Measurements from ENCODE around the gene TTC9B.

Gene TTC9B

DNA sequence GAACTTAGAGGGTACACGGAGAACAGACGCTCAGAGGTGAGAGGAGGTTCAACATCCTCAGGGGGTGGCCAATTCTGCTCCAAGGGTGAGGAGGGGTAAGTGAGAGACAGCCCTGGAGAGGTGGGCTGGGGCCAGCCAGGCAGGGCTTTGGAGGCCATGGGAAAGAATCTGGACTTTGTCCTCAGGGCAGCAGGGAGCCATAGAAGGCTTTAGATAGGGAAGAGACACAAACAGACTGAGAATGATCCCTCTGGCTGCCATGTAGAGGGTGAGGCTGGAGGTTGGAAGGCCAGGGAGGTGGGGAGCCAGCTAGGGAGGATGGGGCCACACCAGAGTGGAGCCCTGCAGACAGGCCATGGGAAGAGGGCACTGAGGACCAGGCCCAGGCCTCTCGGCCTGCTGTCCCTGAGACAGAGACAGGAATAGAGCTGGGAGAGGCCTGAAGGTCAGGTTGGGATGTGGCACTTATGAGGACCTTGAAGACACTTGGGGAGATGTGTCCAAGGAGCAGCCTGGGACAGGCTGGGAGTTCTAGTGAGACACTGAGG is 37.5 kb upstream of the TTC9B start:
- Mint-ChIP-seq H3K27me3 (no peaks in the 10 kb centered on the region), H3K9me3 (no peaks in the 10 kb centered on the region), H3K36me3 (peaks cover 28% of the 10 kb centered on the region), H3K4me1 (peaks cover 19% of the 10 kb centered on the region), H3K27ac (peak overlapping the region; percentile 66), H3K4me3 (no peak overlapping the region)
- DNase-seq (ENCODE audit: low spot score in 2 of 2) (no peak), ATAC-seq (ENCODE audit: low read depth) (no peak)

DNA sequence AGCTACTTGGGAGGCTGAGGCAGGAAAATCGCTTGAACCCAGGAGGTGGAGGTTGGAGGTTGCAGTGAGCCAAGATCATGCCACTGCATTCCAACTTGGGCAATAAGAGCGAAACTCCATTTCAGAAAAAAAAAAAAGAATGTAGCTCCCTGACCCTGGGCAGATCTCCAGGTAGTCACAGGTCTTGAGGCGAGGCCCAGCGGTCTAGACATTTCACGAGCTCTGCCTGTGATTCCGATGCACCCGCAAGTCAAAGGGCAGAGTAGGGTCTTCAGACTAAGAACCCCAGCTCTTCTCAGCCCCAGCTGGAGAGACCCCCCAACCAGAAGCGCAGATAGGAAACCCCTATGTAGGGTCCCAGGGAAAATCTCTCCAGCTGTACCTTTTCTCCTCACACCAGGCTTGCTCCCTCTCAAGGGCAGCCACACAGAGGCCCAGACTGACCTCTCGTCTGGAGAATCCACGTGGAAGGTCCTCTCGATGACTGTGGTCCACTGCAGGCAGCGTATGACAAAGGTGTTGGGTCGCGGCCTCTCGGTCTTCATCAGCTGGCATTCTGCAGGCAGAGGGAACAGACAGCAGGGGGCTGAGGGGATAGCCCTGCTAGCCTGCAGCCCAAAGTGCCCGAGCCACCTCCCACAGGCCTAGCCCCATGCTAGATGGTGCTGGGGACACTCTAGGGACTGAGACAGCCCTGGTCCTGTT is 36.7 kb upstream of the TTC9B start:
- H3K4me3 Mint-ChIP-seq = no peak overlapping the region
- no peak for DNase-seq (ENCODE audit: low spot score in 2 of 2)
- H3K9me3 Mint-ChIP-seq = no peaks in the 10 kb centered on the region
- H3K4me1 Mint-ChIP-seq = peaks cover 20% of the 10 kb centered on the region
- H3K27me3 Mint-ChIP-seq = no peaks in the 10 kb centered on the region
- H3K36me3 Mint-ChIP-seq = peaks cover 31% of the 10 kb centered on the region
- H3K27ac Mint-ChIP-seq = no peak overlapping the region
- no peak for ATAC-seq (ENCODE audit: low read depth)

DNA sequence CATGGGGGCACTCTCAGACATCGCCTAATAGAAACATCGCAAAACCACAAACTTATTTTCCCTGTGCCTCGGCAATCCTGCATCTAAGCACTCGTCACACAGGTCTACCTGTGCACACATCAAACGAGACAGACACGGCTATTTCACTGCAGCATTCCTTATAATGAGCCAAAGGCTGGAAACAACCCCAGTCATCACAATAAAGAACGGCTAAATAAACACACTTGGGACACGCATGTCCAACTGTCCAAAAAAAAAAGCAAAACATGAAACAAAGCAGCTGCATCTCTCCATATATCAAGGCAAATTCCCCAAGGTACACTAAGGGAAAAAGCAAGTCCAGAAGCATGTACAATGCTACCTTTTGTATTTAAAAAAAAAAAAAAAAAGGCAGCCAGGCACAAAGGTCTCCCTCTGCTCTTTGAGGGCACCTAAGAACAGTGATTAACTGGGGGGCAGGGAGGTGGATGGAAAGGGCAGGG is 35.5 kb upstream of the TTC9B start:
- DNase-seq (ENCODE audit: low spot score in 2 of 2) = no peak
- peaks cover 32% of the 10 kb centered on the region for H3K36me3 Mint-ChIP-seq
- no peak overlapping the region for H3K4me3 Mint-ChIP-seq
- no peaks in the 10 kb centered on the region for H3K27me3 Mint-ChIP-seq
- ATAC-seq (ENCODE audit: low read depth) = no peak
- H3K9me3 Mint-ChIP-seq = no peaks in the 10 kb centered on the region
- H3K4me1 Mint-ChIP-seq = peaks cover 17% of the 10 kb centered on the region
- H3K27ac Mint-ChIP-seq = no peak overlapping the region

DNA sequence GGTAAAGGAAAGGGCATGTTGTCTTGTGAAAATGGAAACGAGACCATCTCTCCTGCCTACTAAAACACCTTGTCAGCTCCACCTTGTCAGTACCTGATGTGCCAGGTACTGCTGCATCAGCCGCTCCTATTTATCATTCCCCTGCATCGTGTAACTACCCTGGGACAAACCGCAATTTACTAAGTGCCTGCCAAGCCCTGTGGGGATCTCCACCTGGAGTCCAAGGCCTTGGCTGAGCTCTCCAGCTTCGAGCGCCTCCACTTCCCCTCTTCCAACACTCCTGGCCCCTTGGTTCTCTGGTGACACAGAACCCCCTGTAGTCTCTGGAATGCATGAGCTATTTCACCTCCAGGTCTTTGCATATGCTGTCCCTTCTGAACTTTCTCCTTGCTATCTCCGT is 34.2 kb upstream of the TTC9B start:
- peaks cover 19% of the 10 kb centered on the region for H3K4me1 Mint-ChIP-seq
- H3K27me3 Mint-ChIP-seq = no peaks in the 10 kb centered on the region
- DNase-seq (ENCODE audit: low spot score in 2 of 2) = no peak
- peaks cover 35% of the 10 kb centered on the region for H3K36me3 Mint-ChIP-seq
- ATAC-seq (ENCODE audit: low read depth) = no peak
- H3K27ac Mint-ChIP-seq = no peak overlapping the region
- H3K4me3 Mint-ChIP-seq = no peak overlapping the region
- H3K9me3 Mint-ChIP-seq = no peaks in the 10 kb centered on the region

DNA sequence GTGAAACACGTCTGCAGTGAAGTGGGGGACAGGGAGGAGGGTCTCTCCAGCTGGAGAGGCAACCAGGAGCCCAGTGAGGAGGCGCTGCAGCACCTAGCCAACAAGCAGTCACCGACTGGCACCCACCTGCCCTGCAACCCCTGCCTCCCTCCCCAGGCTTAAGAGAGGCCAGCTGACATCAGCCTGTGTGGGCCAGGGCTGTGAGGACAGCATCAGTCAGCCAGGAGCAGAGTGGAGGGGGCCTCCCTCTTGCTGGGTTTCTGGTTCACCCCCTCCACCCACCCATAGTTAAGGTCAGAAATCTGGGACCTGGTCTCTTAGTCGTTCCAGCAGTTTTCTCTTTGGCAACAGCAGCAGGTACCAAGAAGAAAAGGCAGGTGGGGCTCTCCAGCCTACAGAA is 33.8 kb upstream of the TTC9B start:
- peaks cover 19% of the 10 kb centered on the region for H3K4me1 Mint-ChIP-seq
- no peaks in the 10 kb centered on the region for H3K27me3 Mint-ChIP-seq
- no peaks in the 10 kb centered on the region for H3K9me3 Mint-ChIP-seq
- ATAC-seq (ENCODE audit: low read depth) (no peak), DNase-seq (ENCODE audit: low spot score in 2 of 2) (no peak)
- no peak overlapping the region for H3K27ac Mint-ChIP-seq
- H3K4me3 Mint-ChIP-seq = no peak overlapping the region
- peaks cover 34% of the 10 kb centered on the region for H3K36me3 Mint-ChIP-seq

DNA sequence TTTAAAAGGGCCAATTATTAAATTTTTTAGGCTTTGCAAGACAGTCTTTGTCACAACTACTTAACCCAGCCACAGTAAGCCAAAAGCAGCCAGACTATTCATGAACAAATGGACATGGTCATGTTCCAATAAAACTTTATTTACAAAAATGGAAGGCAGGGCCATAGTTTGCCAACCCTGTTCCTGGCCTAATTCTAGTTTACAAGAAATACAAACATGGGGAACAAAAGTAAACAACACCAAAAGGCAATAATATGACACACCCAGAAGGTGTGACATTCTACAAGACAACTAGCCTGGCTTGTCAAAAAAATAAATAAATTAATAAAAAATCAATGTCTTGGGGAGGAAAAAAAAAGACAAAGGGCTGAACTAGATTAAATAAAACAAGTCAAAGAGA is 33.1 kb upstream of the TTC9B start:
- peaks cover 37% of the 10 kb centered on the region for H3K36me3 Mint-ChIP-seq
- no peaks in the 10 kb centered on the region for H3K9me3 Mint-ChIP-seq
- no peak overlapping the region for H3K27ac Mint-ChIP-seq
- H3K4me1 Mint-ChIP-seq = peaks cover 19% of the 10 kb centered on the region
- H3K4me3 Mint-ChIP-seq = no peak overlapping the region
- ATAC-seq (ENCODE audit: low read depth) (no peak), DNase-seq (ENCODE audit: low spot score in 2 of 2) (no peak)
- no peaks in the 10 kb centered on the region for H3K27me3 Mint-ChIP-seq

DNA sequence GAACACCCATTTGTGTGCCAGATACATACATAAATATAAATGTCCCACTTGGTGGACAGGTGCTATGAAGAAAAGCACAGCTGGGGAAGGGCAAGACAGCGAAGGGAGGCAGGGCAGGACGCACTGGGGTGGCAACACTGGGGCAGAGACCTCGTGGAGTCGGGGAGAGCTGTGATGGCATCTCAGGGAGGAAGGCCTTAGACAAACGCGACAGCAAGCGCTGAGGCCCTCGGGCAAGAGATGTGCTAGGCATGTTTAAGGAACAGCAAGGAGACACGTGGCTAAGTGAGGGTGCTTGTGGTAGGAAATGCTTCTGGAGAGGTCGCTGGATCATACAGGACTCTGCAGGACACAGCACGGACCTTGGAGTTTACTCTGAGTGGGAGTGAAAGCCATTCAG is 31.6 kb upstream of the TTC9B start:
- H3K27ac Mint-ChIP-seq = no peak overlapping the region
- H3K4me3 Mint-ChIP-seq = no peak overlapping the region
- H3K4me1 Mint-ChIP-seq = peaks cover 17% of the 10 kb centered on the region
- ATAC-seq (ENCODE audit: low read depth) = no peak
- no peaks in the 10 kb centered on the region for H3K27me3 Mint-ChIP-seq
- peaks cover 23% of the 10 kb centered on the region for H3K36me3 Mint-ChIP-seq
- no peak for DNase-seq (ENCODE audit: low spot score in 2 of 2)
- no peaks in the 10 kb centered on the region for H3K9me3 Mint-ChIP-seq

DNA sequence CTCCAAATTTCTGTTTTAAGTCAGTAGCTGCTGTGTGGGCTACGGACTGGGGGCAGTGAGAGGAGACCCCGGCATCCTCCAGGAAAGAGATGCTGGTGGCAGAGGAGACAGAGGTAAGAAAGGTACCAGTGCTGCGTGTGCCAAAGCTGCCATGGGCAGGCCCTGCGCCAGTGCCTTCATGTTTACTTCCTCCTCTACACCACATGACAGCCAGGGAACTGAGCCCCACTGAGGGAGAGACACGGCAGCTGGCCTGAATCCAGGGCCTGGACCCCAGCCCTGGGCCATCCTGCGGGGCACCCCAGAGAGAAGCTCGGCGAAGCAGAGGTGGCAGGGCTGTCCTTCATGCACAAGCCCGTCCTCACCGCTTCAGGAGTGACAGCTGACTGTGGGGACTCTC is 31.0 kb upstream of the TTC9B start:
- peaks cover 22% of the 10 kb centered on the region for H3K36me3 Mint-ChIP-seq
- H3K4me1 Mint-ChIP-seq = peaks cover 17% of the 10 kb centered on the region
- H3K27ac Mint-ChIP-seq = no peak overlapping the region
- DNase-seq (ENCODE audit: low spot score in 2 of 2) (no peak), ATAC-seq (ENCODE audit: low read depth) (no peak)
- H3K4me3 Mint-ChIP-seq = no peak overlapping the region
- no peaks in the 10 kb centered on the region for H3K9me3 Mint-ChIP-seq
- H3K27me3 Mint-ChIP-seq = no peaks in the 10 kb centered on the region

DNA sequence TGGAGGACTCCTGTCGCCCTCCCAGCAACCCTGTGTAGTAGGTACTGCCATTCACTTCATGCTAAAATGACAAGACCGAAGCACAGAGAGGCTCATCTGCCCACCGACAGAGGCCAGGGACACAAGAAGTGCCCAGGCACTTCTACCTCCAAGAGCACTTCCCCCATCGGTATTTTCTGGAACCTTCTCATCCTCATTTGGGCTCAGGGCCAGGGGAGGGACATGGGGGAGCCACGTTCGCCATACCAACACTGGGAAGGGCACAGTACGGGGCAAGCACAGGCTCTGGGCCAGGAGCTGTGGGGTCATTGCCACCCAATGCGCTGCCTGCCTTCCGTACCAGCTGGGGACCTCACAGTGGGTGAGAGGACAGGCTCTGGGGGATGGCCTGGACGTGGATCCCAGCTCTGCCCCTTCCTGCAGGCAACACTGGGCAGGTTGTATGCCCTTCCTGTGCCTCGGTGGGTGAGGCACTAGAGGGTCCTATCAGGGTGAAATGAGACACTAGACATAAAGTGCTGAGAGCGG is 29.6 kb upstream of the TTC9B start:
- no peaks in the 10 kb centered on the region for H3K27me3 Mint-ChIP-seq
- ATAC-seq (ENCODE audit: low read depth) (no peak), DNase-seq (ENCODE audit: low spot score in 2 of 2) (no peak)
- H3K4me3 Mint-ChIP-seq = no peak overlapping the region
- peaks cover 17% of the 10 kb centered on the region for H3K4me1 Mint-ChIP-seq
- peak overlapping the region; percentile 72 for H3K27ac Mint-ChIP-seq
- peaks cover 22% of the 10 kb centered on the region for H3K36me3 Mint-ChIP-seq
- no peaks in the 10 kb centered on the region for H3K9me3 Mint-ChIP-seq

DNA sequence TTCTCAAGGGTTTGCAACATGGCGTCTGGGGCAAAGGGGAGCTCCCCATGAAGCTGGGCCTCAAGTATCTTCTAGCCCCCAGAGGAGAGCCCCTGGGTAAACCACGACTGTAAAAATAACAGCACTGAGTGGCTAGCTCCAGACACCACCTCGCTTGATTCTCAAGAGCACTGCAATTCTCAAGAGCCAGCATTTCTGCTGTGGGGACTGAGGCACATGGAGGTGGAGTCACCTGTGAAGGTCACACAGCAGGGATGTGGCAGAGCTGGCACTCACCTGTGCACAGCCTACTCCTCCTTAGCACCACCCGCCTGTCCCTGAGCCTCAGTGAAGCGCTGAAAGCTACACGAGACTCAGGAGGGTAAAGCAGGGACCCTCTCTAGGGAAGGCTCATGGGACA is 29.0 kb upstream of the TTC9B start:
- Mint-ChIP-seq H3K9me3 (no peaks in the 10 kb centered on the region), H3K4me1 (peaks cover 13% of the 10 kb centered on the region), H3K4me3 (no peak overlapping the region), H3K36me3 (peaks cover 16% of the 10 kb centered on the region), H3K27me3 (no peaks in the 10 kb centered on the region), H3K27ac (no peak overlapping the region)
- ATAC-seq (ENCODE audit: low read depth) (no peak), DNase-seq (ENCODE audit: low spot score in 2 of 2) (no peak)

DNA sequence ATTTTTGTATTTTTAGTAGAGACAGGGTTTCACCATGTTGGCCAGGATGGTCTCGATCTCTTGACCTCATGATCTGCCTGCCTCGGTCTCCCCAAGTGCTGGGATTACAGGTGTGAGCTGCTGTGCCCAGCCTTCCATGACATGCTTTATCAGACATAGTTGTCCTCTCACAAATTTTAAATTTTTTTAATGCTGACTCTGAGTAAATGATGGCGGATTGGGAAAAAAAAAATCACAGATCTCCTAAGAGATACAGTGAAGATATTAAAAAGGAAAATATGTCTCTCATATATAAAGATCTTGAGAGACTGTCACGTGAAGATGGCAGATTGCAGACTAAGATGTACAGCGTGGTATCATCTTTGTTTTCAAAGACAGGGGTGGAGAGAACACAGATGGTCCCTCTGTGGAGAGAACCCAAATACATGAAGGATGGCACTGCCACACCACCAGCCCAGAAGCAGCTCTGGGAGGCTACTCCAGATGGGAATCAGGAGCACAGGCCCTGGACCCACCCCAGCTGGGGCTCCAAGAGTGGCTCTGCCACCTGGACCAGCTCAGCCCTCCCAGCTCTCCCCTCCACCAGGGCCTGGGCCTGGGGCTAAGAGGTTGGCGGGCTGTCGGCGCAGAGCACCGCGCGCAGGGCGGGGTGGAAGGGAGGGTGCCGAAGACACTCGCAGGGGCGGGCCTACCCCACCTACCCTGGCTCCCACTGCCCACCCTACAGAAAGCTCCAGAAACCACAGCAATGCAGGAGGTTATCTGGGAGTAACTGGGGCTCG is 28.3 kb upstream of the TTC9B start:
- peaks cover 13% of the 10 kb centered on the region for H3K4me1 Mint-ChIP-seq
- H3K27me3 Mint-ChIP-seq = no peaks in the 10 kb centered on the region
- ATAC-seq (ENCODE audit: low read depth) = no peak
- no peaks in the 10 kb centered on the region for H3K9me3 Mint-ChIP-seq
- H3K27ac Mint-ChIP-seq = no peak overlapping the region
- no peak for DNase-seq (ENCODE audit: low spot score in 2 of 2)
- peaks cover 20% of the 10 kb centered on the region for H3K36me3 Mint-ChIP-seq
- no peak overlapping the region for H3K4me3 Mint-ChIP-seq

DNA sequence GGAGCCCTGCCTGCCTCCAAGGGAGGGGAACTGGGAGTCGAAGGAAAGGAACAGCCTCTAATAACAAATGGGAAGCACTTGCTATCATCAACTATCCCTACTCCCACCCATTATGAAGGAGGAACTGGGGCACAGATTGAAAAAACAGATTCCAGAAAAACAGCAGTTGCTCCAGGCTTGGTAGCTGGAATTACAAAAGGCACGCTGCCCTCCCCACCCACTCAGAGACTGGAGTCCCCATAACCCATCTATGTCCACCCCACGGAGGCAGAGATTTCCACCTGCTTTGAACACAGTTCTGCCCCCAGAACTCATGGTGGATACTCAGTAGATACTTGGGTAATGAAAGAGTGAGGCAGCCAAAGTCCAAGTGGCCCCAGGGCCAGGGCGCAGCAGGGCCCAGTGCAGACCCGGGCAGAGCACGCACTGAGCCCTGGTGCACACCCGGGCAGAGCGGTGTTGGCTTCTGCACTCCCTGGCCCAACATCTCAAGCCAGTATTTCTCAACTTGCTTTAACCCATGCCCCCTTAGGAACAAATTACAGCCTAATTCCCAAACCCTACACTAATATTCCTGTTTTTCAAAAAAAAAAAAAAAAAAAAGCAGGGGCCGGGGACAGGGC is 27.4 kb upstream of the TTC9B start:
- DNase-seq (ENCODE audit: low spot score in 2 of 2) (no peak), ATAC-seq (ENCODE audit: low read depth) (no peak)
- Mint-ChIP-seq H3K9me3 (no peaks in the 10 kb centered on the region), H3K27me3 (no peaks in the 10 kb centered on the region), H3K27ac (peak overlapping the region; percentile 37), H3K4me1 (peaks cover 13% of the 10 kb centered on the region), H3K4me3 (no peak overlapping the region), H3K36me3 (peaks cover 24% of the 10 kb centered on the region)

DNA sequence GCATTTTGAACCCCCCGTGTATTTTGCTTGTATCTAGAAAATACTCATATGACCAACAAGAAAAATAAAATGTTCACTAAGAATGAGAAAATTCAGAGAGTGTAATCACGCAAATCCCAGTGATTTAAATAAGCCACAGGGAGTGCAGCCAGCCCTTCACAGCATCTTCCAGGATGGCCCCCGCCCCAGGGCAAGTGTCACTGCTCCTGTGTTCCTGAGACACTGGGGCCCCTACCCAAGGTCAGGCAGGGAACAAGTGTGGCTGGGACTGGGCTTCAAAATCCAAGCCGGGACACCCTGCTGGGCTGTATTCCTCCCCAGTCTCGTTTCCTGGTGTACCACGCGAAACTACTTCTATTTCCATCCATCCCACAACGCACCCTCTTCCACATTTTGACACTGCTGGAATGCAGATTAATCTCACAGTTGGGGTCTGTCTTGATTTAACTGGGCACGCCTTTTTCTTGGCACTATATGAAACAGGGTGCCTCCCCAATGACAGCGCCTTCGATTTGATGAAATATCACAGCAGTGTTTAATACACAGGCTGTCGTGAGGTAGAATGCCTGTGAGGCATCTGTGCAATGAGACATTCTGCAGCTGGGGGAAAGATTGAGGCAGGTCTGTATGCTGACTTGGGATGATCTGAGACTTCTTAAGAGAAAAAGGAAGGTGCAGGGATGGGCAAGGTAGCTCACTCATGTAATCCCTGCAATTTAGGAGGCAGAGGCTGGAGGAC is 26.6 kb upstream of the TTC9B start:
- Mint-ChIP-seq H3K27ac (peak overlapping the region; percentile 37), H3K27me3 (no peaks in the 10 kb centered on the region), H3K4me1 (peaks cover 10% of the 10 kb centered on the region), H3K9me3 (no peaks in the 10 kb centered on the region), H3K36me3 (peaks cover 20% of the 10 kb centered on the region), H3K4me3 (no peak overlapping the region)
- no peak for DNase-seq (ENCODE audit: low spot score in 2 of 2)
- no peak for ATAC-seq (ENCODE audit: low read depth)
